HG03108 (cell line): ENCODE data around the gene THSD7A.
"Not testable (repeated sequence)": the region's sequence is repeated elsewhere in the genome, so short reads cannot be mapped to it uniquely, and the experiment has no call there.

ENCODE experiments used
- ATAC-seq: cut with Tn5 transposase; IDR thresholded peaks from one replicate; pipeline ENCODE4 v1.9.1; 2021; ENCODE audit warnings: moderate library complexity; ENCODE audit not compliant: unreplicated experiment

THSD7A gene

DNA sequence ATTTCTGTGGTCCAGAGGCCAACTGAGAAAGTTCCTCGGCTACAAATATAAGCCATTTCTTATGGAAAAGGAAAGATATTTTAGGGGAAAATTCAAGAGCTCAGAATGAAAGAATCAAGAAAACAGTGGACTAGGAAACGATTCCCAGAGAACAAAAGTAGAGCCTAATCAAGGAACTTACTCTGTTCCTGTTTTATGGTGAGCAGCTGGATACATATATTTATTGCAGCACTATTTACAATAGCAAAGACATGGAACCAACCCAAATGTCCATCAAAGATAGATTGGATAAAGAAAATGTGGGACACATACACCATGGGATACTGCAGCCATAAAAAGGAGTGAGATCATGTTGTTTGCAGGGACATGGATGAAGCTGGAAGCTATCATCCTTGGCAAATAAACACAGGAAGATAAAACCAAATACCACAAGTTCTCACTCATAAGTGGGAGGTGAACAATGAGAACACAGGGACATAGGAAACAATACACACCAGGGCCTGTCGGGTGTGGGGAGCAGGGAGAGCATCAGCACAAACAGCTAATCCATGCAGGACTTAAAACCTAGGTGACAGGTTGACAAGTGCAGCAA is 298.7 kb downstream of the THSD7A start:
- no peak for ATAC-seq

GRCh38 chr7:11529382-11529781 is 302.6 kb downstream of the THSD7A start:
- no peak for ATAC-seq

DNA sequence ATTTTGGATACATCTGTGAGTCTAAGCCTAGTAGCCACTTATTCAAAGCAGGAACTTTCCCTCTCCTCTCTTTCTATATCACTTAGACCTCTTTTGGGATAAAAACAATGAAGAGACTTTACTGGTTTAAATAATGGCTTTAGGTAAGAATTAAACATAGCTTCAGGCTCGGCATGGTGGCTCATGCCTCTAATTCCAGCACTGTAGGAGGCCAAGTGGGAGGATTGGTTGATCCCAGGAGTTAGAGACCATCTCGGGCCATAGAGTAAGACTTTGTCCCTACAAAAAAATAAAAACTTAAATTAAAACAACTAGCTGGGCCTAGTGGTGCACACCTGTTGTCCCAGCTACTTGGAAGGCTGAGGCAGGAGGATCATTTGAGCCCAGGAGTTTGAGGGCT is 304.3 kb downstream of the THSD7A start:
- ATAC-seq, result no peak

DNA sequence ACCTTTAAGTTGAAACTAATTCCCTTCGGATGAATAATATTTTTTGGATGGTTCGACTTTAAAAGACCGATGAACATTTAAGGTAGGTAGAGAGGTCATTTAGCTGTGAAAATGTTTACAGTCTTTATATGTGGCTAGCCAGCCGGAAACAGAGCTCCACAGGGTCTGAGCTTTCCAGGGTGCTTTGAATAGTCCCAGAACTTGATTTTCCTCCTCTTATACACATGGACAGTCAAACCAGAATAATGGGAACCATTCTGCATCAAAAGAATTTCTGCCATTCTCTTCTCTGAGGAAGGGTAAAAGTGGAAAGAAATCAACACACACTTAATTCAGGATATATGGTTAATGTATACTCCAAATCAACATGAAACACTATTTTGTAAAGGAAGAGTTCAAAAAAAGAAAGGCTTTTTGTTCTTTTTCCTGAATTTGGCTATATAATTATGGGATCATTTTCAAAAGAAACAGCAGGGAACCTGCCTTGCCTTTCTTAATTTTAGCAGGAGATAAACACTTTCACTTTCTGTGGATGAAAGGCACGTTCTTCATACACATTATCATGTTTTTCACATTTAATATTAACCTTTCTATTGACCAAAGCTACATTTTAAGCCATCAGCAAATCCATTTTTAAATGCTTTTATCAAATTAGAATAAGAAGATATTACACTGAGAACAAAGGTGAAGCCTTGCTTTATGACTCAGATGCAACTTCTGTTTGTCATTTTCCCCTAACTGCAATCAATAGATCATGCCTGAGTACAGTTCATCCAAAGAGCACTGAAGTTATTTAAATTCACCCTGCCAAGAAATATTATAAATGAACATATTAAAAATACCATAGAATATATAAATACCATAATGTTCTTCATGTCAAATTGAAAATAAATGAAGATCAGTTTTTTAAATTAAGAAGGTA is 307.3 kb downstream of the THSD7A start:
- no peak for ATAC-seq

GRCh38 chr7:11521964-11522499 is 310.0 kb downstream of the THSD7A start:
- not testable (repeated sequence) for ATAC-seq

DNA sequence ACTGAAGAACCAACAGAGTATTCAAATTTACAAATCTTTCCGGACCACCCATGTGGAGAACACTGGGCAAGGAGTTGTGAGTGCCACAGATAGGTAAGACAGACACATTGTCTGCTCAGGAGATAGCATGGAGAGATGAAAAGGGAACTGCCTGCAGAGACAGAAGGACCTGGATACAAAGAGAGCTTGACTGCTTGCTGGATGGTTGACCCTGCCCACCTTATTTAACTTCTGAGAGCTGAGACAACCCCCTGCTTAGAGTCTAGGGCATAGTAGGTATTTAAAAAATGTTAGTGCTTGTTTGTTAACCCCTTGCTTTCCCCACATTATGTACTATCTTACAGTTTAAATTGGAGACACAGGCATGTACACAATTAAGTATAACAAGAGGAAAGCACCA is 314.1 kb downstream of the THSD7A start:
- no peak for ATAC-seq

DNA sequence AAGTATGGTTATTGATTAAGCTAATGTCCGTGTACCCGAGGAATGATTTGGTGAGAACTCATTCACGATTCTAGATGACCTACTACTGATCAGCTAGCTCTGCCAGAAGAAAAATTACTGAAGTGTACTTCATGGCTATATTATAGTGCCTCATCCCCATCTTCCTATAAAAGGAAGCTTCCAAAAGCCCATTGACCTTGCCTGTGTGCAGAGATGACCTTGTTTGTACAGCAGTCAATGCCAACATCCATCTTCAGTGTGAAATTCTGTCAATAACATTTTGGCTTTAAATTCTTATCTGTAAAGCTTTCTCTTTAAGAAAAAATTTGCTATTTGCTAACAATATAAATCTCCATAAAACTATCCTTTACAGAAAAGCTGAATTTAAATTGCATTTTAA is 315.7 kb downstream of the THSD7A start:
- ATAC-seq, result no peak

DNA sequence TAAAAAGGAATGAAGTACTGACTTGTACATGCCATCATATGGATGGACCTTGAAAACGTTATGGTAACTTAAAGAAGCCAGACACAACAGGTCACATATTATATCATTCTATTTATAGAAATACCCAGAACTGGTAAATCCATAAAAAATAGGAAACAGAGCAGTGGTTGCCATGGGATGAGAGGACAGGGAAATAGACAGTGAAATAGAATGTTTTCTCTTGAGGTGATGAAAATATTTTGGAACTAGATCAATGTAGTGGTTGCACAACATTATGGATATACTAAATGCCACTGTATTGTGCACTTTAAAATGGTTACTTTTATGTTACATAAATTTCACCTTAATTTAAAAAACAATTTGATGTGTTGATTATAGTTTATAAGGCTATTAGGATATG is 318.5 kb downstream of the THSD7A start:
- no peak for ATAC-seq

- ATAC-seq, result no peak
Measured at GRCh38 chr7:11507929-11508328, 324.1 kb downstream of the THSD7A start.

DNA sequence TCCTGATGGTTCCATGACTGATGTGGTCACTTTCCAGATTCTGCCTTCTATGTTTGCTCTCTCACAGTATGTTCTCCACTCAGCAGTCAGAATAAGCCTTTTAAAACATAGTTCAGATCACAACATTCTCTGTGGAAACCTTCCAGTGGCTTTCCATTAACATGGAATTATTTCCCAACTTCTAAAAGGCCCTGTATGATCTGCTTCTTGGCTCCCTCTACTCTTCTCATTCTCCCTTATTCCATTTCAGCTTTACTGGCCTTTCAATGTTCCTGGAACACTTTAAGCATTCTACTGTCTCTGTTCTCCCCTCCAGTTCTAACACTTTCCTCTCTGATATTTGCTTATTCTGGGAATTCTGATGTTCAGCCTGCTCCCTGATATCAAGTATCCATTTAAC is 325.6 kb downstream of the THSD7A start:
- ATAC-seq, result no peak

GRCh38 chr7:11505471-11505985 is 326.5 kb downstream of the THSD7A start:
- no peak for ATAC-seq

DNA sequence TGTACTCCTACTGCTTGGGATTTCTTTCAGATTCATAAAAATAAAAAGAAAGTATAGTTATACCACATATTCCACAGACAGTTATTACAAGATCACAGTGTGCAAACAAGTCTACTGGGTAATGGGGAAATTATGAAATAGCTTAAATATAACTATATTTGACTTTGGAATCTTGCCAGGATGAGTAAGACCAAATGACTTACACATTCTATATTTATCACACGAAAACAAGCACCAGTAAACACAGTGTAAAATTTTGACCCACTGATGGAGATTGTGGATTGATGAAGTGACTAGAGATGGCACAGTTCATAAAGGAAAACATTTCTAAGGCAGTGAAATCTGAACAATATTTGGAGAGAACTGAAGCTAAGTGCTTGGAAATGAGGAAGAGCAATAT is 339.7 kb downstream of the THSD7A start:
- ATAC-seq, result no peak

DNA sequence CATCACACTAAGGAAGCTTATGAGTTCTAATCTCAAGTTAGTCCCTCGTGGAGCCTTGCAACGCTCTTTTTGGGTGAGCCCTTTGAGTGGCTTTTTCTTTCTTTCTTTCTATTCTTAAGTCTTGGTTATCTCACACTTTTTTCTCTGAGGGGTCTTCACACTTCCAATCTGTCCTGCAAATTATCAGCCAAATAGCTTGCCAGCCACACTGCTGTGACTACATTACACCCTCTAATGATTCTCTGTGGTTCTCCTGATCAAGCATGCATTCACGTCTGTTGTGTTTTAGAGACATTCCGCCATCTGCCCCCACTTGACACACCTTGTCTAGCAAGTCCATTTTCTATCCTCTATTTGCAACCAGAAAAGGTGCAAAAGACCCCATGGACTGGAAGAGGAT is 340.2 kb downstream of the THSD7A start:
- ATAC-seq, result no peak

DNA sequence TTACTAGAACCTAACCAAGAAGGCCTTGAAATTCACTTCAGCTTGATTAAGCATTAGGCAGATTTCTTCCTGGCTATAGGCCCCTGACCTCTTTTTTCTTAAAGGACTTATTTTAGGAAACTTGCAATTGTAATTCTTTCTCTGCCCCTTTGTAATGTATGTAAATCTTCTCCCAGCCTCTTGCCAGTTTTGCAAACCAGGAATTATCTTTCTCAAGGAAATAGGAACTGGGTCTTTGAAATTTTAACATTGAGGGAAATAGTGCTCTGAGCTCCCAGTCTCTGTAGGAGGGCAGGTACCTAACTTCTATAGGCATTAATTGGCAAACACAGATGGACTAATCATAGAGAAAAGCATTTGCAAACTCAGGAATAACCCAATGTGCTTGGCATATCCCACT is 342.7 kb downstream of the THSD7A start:
- no peak for ATAC-seq

GRCh38 chr7:11486271-11486670 is 345.7 kb downstream of the THSD7A start:
- no peak for ATAC-seq

DNA sequence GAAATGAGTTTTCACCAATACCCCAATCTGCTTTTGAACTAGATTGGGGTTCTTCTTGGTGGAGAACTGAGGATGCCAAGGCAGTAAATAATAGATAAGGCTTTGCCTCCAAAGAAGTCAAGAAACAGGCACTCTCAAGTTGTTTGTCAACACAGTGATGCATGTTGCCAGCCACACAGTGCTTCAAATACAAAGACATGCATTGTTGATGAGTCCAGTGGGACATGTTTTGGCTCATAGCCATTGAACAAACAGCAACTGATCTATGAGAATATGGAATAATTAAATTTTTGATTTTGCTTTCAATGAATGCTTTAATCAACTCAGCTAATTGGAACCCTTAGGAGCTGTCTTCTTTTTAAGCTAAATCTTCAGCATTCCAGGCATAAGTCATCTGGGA is 346.4 kb downstream of the THSD7A start:
- ATAC-seq, result no peak

GRCh38 chr7:11480143-11480542 is 351.9 kb downstream of the THSD7A start:
- ATAC-seq, result no peak

- ATAC-seq, result no peak
Measured at GRCh38 chr7:11478882-11479281, 353.1 kb downstream of the THSD7A start.

DNA sequence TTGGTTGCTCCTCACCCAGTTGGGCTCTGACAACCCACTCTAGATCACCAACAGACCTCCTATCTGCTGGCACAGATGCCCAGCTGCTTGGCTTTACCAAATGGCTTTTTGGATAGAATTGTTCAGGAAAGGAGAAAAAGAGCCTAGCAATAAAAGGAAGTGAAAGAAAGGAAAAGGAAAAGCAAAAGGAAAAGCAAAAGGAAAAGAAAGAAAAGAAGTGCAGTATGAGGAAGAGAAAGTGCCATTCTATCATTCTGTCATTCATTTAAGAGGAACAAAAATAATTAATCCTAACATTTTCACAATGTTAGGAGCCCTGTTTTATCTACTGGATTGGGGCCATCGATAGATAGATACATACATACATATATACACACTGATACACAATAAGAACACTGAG is 353.6 kb downstream of the THSD7A start:
- no peak for ATAC-seq

- no peak for ATAC-seq
Measured at GRCh38 chr7:11474902-11475585, 357.0 kb downstream of the THSD7A start.

DNA sequence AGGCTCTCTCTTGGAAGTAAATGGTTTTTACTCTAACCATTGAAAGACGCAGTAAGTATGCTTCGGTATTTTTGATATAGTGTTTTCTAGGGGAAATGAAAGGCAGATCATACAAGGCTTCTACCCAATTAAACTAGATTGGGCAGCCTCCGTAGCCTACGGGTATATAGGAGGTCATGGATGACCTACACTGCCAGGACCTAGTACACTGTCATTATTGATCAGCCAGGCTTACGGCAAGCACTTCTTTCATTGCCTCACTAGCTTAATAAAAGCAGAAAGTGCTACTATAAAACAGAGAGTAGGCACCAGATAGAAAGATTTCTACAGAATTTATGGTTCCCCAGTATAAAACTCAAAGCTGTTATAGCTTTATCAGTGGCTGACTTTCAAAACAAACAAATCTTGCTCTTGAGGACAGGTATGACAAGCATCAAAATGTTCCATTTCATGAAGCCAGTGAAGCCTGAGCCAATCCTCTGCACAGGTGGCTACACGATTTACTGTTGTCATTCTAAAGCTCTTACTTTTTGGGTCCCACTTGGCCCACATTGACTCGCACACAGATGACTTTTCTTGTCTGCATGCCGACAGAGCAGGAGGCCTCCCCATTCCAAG is 358.1 kb downstream of the THSD7A start:
- no peak for ATAC-seq
